HG02938 (cell line): ENCODE results near the gene OR52E8.

Experiments used
- ATAC-seq: cut with Tn5 transposase; IDR thresholded peaks from one replicate; pipeline ENCODE4 v1.9.1; 2021; ENCODE audit warnings: mild to moderate bottlenecking, moderate library complexity; ENCODE audit not compliant: unreplicated experiment

OR52E8 gene

DNA sequence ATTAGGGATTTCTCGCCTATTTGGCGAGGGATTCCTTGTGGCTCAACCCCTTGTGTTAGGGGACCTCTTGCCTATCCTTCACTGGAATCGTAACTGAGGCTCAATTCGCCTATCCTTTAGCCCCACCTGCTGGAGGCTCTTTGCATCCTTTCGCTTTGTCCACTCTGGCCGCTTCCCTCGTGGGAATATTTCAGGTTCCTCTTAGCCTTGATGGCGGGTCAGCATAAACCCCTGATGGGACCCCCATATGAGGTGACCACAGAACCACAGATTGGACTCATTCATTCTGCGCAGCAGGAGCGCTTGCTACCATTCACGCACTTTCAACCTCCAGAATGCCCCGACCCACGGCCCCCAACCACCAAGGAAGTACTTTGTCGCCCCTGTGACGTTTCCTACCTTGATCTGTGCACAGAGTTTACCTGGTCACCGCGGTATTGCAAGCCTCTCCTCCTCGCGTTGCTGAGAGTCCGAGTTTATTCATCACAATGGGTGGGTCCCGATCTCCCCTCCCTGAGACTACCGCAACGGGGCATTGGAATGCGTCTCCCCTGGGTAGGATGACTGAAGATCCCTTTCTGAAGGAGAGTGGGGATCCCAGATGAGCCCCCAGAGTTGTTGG is 48.9 kb downstream of the OR52E8 start, which contains the start of gene OR52N2:
TSS of gene OR52N2 (plus strand) at position 425 of the 622 bp plus-strand sequence. CDS start 11,412 bp downstream, outside the sequence.
- peak; percentile 91 for ATAC-seq

DNA sequence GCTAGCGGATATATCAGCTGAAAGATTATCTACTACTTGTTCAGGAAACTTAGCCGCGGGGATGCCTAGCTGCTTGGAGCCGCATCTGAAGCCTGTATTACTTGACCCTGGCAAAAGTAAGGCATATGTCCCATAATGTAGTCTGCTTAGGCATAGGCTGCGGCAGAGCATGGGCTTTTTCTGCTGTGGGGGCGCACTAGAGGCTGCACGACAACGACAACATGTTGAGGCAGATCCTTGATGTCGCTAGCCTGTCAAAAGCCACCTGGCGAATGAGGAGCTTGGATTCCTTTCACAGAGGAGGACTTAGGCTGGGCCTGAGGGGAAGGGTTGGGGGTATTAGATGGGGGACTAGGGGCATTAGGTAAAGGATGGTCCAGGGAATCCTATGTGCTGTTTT is 49.9 kb downstream of the OR52E8 start:
- ATAC-seq = no peak
